Activated gamma-delta T cell (primary cell): Measurements from ENCODE around the gene TF.
"Not testable (repeated sequence)": the region's sequence is repeated elsewhere in the genome, so short reads cannot be mapped to it uniquely, and the experiment has no call there.

ENCODE experiments used
- DNase-seq: peaks from one replicate; lab custom pipeline; 2025; lab: John Stamatoyannopoulos, UW

TF gene

DNA sequence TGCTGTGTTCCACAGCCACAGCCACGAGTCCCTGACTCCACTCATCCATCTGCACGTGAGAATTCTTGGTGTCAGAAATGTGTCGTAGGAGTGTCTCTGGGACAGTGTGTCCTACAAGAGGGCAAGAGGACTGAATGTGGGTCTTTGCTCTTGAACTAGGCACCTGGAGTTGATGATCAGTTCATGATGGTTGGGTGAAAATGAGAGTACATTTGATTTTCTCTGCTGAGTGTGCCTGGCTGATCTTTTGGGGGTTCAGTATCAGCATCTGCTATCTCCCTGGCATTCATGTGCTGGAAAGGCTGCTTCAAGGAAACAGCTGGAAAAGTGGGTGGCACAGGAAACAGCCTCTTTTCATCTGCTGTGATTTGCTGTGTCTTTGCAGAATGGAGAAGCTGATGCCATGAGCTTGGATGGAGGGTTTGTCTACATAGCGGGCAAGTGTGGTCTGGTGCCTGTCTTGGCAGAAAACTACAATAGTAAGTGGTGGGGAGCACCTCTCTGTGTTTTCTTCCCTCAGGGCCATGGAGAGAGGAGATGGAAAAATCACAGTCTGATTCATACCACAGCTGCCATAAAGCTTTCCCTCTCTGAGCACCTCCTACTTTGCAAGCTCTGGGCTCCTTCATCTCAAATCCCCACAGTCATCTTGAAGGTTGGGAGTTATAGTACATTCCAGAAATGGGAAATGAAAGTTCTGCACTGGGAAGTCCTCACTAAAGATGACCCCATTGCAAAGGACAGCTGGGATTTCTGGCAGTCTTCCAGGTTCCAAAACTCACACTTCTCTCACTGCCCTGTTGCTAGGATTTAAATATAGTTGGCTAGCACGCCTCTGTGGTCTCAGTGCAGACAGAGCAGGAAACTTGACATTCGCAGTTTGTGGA is 17.8 kb downstream of the TF start:
- DNase-seq = no peak

DNA sequence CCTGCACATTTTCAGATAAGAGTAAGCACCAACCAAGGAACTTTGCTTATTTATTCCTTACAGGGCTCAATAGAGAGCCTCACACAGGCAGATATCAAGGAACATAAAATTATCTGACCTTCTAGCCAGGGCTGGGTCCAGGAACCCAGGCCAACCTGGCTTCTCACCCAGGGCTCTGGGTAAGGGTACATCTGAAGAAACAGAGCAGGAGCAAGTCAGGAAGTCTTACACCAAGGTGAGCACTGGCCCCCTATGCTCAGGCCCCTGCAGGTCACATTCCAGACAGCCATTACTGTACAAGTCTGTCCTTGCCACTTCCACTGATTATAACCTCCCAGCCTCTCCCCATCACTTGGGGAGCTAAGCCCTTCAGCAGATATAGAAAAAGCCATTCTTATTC is 19.1 kb downstream of the TF start:
- DNase-seq = no peak

DNA sequence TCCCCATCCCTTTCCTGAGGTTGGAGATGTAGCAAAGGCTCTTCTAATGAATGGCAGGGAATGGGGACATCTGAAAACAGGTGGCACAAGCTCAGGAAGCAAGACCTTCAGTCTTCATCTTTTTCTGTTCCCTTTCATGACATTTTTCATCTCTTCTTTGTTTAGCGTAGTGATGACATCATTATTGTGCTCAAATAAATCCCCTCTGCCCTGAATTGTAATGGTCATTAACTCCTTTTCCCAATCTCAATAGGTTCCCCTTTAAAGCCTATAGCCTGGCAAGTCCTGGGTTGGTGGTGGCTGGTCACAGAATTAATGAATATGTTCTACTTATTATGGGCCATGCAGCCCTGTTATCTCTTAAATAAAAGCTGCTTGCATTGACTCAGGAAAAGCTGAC is 21.4 kb downstream of the TF start:
- DNase-seq = no peak

DNA sequence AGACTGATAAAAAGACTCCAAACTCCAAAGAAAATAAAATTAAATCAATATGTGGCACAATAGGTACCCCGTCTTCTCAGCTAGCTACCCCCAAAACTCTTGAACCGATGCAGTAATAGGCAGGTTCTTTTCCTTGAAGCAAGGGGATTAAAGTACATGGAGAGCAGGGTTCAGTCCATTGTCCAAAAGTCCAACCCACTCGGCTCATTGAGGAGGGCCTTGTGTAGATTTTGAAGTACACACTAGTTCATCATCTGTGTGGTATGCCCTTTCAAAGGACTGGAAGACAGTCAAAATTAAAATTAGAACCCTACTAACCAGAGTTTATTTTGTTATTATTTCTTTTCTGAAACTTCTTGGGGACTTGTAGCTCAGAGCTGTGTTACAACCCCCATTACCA is 23.3 kb downstream of the TF start:
- no peak for DNase-seq

DNA sequence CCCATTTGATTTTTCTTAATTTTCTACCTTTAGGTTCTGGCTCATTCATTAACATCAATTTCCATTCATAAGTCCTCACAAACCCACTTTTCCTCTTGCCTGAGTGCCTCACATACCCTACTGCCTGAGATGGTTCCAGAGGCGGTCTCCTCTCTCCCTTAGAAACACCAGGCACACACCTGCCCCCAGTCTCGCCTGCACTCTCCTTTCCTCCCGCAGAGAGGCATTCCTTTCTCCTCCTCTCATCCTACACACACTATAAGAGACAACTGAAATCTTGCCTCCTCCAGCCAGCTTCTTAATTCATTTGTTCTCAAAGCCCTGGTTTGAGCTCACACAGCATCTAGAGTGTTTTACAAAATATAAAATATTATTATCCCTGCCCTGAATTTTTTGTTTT is 27.5 kb downstream of the TF start:
- no peak for DNase-seq

DNA sequence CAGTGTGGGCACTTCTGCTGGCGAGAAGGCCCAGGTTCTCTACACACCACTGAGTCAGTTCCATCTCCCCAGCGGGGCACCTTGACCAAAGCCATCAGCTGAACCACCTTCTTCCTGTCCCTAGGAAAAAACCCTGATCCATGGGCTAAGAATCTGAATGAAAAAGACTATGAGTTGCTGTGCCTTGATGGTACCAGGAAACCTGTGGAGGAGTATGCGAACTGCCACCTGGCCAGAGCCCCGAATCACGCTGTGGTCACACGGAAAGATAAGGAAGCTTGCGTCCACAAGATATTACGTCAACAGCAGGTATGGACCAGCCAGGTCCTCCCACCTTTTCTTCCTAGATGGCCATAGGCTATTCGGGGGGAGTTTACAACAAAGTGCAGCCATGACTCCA is 29.1 kb downstream of the TF start:
- no peak for DNase-seq

DNA sequence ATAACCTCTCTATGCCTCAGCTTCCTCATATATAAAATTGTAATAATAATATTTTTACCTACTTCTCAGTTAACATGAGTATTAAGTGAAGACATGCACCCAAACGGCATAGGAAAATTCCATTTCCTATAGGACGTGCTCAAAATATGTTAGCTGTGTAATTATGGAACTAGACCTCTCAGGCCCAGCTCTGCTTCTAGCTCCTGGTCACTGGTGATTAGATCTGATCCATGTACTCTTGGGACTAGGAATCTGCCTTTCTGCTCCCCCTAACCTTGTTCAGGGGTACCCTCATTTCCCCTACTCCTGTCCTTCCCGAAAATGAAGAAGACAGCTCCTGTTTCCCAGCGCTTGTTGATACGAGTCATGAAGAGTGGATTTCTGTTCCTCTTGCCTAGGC is 29.6 kb downstream of the TF start:
- DNase-seq = no peak

DNA sequence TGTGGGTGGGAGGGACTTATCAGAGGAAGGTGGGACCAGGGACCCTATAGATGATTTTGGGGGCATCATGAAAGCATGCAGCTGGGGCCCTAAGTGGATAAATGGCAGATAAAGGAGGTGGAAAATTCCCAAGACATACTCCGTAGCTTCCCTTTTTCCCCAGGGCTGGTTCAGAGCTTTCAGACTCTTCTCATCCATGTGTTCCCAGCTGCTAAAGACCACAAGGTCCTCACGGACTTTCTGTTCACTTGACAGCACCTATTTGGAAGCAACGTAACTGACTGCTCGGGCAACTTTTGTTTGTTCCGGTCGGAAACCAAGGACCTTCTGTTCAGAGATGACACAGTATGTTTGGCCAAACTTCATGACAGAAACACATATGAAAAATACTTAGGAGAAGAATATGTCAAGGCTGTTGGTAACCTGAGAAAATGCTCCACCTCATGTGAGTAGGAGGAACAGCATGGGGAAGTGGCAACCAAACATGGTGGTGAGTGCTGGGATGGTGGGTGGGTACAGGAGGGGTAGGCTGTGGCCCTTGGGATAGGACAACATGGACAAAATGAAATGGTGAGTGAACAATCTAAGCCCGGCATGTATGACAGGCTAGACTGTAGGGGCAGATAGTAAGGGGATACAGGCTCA is 30.7 kb downstream of the TF start:
- no peak for DNase-seq

DNA sequence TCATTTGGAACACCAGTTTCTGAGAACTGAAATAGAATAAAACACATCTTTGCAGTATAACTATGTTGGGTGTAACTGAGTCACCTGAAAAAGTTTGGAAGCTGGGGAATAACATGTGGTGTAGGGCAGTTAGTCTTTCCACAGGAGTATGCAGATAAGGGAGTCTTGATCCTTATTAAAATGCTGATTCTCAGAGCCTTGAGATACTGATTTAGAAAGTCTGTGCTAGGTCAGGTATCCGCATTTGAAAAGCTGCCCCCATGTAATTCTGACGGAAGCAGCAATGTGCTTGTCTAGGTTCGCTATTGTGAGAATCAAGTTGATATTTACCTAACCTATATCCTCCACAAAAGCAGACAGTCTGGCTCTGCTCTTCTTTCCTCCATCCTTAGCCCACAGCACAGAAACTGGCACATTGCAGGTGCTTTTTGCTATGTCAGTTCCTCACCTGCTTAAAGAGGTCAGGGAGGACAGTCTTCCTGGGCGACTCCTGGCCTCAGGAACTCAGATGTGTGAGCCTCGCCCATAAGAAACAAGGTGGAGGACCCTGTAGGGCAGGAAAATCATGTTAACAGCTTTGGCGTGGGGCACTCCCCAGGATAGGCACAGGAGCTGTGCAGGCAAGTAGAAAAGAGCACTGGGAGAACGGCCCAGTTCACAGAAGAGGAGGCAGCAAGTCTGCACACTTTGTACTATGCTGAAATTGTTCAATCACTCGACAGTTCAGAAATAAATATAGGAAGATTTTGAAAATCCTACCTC is 31.8 kb downstream of the TF start:
- no peak for DNase-seq

DNA sequence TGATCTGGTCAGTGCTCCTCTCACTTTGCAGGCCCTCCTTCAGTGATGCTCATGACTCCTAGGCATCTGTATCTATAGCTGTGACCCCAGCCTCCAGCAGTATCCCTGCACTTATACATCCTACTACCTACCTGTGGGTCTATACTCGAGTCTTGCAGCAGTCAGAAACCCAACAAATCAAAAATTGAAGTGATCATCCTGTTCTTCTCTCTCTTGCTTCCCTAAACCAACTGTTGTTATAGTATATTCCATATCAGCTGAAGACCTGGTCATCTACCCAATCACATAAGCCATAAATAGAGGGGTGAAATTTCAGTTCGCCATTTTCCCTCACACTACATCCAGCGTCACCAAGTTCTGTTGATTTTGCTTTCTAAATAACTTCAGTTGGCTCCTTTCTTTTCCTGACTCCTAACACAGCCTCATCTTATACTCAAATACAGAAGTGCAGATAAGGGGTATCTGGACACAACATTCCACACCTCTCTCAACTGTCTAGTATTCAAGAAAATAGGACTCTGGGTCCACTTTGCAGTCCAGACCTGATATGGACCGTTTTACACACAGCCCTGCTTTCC is 33.5 kb downstream of the TF start:
- DNase-seq = no peak

DNA sequence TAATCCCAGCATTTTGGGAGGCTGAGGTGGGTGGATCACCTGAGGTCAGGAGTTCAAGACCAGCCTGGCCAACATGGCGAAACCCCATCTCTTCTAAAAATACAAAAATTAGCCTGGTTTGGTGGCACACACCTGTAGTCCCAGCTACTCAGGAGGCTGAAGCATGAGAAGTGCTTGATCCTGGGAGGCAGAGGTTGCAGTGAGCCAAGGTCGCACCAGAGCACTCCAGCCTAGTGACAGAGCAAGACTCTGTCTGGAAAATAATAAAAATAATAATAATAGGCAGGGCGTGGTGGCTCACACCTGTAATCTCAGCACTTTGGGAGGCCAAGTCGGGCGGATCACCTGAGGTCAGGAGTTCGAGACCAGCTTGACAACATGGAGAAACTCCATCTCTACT is 34.6 kb downstream of the TF start:
- DNase-seq = not testable (repeated sequence)

DNA sequence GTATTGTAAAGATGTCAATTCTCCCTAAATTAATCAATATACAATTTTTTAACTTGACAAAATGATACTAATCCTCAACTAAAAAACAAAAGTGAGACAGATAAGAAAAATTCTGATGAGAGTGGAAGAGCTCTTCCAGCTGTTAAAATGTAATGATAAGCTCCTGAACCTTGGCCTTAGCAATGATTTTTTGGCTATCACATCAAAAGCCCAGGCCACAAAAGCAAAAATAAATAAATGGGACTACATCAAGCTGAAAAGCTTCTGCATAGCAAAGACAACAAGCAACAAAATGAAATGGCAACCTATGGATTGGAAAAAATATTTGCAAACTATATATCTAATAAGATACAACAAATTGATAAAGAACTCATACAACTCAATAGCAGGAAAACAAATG is 35.4 kb downstream of the TF start:
- DNase-seq = no peak

DNA sequence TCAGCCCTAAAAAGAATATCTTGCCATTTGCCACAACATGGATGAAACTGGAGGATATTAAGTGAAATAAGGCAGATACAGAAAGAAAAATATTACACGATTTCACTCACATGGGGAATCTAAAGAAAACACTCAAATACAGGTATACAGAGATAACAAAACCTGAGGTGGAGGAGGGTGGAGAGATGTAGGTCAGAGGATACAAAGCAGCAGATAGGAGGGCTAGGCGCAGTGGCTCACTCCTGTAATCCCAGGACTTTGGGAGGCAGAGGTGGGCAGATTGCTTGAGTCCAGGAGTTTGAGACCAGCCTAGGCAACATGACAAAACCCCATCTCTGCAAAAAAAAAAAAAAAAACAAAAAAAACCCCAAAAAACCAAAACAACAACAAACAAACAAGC is 36.3 kb downstream of the TF start:
- no peak for DNase-seq

DNA sequence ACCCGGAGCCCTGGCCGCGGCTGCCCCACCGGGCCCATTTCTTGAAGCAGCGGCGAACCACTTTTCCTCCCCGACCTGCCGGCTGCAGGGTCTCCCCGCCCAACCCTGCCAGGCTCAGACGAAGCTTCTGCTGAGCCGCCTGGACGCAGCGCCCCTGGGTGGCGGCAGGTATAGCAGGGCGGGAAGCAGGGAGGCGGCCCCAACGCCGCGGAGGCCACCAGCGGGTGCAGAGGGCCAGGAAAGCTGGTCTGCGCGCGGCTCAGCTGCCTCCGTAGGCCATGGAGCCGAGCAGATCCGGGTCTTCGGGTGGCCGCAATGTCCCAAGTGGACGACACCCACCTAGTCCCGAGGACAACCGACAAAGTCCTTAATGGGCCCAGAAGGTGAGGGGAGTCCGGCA is 37.6 kb downstream of the TF start:
- DNase-seq = peak; percentile 8

DNA sequence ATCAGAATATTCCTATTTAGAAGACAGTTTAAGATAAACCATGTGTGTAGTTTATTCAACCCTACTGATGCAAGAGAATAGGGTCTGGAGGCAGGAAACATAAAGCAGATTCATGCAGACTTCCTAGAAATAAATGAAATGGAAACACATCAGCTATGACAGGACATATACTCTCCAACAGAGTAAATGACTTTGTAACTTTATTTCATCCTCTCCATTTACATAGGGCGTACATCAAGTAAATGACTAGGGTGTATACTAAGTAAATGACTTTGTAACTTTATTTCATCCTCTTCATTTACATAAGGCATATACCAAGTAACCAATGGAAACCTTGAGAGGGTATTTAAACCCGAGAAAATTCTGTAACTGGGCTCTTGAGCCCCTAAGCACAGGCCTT is 41.8 kb downstream of the TF start:
- no peak for DNase-seq

DNA sequence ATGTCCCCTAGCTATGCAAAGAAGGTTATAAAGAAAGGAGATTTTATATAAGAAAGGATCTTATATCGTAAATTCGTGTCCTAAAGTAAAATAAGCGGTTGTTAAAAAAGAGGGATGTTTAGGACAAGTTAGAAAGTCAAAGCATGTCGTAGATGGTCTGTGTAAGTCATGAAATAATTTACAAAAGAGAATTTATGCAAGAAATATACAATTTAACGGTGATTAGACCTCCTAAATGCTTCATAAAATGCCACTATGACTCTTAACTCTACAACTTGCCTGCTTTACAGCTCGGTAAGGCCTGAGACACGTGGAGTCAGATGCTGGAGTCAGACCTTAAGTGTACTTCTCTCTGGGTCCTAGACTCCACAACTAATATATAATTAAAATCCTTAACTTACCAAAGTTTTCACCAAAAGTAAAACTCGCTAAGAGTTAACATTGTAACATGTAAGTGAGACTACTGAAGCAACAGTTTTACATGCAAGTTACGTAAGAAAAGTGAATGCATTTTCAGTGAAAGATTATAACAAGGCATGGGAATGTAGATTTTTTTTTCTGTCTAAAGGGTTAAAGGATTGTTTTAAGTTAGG is 46.1 kb downstream of the TF start:
- no peak for DNase-seq

DNA sequence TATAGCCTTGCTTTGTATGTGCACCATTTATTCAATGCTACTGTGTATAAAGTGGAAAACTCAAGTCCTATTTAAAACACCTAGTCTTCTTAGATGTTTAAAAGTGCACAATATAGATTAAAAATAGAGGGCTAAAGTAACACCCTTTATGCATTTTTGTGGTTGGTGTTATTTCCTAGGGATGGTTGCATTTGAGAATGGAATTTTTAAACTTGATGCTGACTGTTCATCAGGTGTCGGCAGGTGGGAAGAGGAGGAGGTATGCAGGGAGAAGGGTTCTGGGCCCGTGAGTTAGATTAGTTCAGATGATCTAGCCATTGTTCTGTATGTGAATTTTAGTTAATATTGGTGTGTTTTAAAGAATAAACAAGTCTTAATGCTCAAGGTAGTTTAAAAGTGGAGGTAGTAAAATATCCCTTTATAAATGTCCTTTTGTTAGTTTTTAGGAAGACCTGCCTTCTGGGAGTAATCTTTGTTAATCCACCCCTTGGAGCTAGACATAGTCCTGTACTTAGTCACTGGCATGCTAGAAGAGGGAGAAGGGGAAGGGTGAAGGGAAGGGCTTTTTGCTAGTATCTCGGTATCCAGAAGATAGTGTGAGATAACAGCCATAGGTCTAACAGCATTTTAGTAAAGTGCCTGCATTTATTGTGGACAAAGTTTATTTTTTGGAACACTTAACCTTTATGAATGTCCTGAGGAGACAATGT is 51.4 kb downstream of the TF start:
- DNase-seq = no peak

DNA sequence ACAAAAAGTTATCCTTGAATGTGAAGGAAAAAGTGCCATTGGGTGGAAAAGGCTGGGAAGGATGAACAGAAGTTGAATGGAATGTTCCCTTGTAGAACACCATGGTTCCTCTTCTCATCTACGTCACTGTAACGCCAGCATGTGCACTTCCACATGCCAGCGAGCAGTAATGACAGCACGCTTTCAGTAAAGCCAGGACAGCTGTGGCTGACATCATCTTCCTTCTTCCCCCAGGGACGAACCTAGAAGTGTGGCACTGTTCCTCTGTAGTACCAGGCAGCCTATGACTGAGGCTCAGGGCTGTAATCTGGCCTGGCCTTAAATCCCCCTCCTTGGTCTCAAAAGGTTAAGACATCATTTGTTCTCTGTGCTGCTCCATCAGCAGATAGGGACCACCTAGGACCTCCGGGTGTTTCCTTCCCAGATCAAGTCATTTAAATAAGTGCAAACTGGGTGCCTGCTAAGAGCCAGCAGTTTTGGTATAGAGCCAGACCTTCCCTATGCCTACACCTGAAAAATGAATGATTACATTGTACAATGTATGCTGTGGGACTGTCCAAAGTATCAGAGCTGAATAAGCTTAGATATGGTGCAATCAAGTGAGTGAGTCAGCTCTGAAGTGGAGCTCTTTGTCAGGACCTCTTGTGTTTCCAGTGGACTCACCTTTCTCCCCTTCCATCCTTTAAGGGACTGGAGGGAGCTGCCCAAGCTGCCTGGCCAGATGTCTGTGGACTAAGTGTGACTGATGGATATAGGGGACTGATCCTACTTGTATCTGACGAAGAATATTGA is 53.8 kb downstream of the TF start:
- no peak for DNase-seq

DNA sequence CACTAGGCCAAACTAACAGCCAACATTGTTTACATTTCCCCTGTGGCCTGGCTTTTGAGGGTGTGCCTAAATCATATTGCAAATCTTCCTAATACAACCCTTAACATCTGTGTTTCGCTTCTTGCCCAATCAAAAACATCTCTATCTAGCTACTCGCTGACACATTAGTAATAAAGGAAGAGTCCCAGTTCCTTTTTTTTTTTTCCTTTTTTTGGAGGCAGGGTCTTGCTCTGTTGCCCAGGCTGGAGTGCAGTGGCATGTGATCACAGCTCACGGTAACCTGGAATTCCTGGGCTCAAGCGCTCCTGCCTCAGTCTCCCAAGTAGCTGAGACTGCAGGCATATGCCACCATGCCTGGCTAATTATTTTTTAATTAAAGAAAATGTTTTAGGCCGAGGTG is 57.3 kb downstream of the TF start:
- no peak for DNase-seq

DNA sequence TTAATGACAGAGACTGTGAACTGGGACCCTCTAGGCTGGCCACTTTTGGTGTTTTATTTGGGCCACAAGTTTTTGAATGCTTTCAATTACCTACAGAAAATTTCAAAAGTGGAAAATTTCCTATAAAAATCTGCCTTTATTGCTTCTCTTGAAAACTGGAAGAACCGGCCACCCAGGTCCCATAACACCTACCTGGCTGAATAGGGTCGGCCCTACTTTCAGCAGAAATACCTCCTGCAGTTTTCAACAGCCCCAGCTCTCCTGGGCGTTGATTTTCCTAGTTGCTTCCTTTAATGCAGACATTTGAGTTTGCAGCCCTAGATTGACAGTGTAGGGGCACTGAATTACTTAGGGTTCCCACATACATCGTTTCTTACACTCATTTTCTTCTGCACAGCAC is 58.7 kb downstream of the TF start:
- no peak for DNase-seq

DNA sequence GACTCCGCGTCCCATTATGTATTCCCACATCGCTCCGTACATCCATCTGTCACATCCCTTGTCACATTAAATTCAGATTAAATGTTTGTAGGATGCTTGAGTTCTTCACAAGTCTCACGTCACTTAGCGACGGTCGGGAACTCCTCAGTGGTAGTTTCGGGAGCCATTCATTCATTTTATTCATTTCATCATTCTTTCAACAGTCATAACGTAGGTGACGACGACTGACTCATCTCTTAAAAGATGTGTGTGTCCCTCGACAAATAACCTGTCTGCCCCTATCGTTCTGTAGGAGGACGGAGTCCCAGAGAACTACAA is 59.1 kb downstream of the TF start:
- DNase-seq = no peak
